ENCODE results near the gene PODN.

Gene PODN

GRCh38 chr1:53075206-53075605, 13.2 kb downstream of the PODN start:
- DNase-seq: no peak

GRCh38 chr1:53075761-53076163, 13.7 kb downstream of the PODN start:
- DNase-seq: no peak

- DNase-seq: no peak
Observed at GRCh38 chr1:53076165-53076564, 14.2 kb downstream of the PODN start.

GRCh38 chr1:53076721-53077598, 14.9 kb downstream of the PODN start:
- no peak for DNase-seq

- no peak for DNase-seq
Observed at GRCh38 chr1:53077599-53077965, 15.6 kb downstream of the PODN start.

DNA sequence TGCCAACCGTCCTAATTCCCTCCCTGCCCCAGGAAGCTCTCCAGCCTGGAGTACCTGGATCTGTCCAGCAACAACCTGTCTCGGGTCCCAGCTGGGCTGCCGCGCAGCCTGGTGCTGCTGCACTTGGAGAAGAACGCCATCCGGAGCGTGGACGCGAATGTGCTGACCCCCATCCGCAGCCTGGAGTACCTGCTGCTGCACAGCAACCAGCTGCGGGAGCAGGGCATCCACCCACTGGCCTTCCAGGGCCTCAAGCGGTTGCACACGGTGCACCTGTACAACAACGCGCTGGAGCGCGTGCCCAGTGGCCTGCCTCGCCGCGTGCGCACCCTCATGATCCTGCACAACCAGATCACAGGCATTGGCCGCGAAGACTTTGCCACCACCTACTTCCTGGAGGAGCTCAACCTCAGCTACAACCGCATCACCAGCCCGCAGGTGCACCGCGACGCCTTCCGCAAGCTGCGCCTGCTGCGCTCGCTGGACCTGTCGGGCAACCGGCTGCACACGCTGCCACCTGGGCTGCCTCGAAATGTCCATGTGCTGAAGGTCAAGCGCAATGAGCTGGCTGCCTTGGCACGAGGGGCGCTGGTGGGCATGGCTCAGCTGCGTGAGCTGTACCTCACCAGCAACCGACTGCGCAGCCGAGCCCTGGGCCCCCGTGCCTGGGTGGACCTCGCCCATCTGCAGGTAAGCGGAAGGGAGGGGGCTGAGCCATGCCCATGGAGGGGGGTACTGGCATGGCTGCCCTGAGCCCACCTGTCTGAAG, 16.5 kb downstream of the PODN start:
- no peak for DNase-seq

DNA sequence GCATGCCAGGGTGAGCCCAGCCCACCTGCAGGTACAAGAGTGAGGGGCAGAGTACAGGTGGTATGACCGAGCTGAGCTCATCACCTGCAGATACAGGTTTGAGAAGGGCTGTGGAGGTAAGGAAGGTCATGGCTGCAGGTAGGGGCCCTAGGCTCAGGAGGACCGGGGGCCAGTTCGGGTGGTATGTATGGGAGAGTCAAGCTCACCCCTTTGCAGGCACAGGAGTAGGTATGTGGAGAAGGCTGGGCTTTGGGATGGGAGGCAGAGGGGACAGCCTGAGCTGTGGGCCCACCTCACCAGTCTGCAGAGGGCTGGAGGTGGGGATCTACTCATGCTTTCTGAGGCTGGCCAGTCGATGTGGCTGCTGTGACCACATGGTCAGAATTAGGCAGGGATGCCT, 17.2 kb downstream of the PODN start:
- no peak for DNase-seq

GRCh38 chr1:53080041-53080440, 18.0 kb downstream of the PODN start:
- DNase-seq: no peak

DNA sequence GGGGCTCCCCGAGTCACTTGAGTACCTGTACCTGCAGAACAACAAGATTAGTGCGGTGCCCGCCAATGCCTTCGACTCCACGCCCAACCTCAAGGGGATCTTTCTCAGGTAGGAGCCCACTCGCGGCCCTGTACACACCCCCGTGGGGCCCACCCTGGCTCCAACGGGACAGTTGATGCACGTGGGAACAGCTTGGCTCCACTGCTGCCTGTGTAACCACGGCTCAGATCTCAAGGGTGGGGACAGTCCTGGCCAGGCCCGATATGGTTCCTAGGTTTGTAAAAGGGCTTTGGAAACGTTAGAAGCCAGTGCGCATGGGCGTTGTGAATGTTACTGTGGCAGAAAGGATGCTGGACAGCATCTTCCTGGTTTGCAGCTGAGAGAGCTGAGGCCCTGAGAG, 18.8 kb downstream of the PODN start:
- DNase-seq: no peak

GRCh38 chr1:53081384-53082066, 19.5 kb downstream of the PODN start:
- DNase-seq: no peak

DNA sequence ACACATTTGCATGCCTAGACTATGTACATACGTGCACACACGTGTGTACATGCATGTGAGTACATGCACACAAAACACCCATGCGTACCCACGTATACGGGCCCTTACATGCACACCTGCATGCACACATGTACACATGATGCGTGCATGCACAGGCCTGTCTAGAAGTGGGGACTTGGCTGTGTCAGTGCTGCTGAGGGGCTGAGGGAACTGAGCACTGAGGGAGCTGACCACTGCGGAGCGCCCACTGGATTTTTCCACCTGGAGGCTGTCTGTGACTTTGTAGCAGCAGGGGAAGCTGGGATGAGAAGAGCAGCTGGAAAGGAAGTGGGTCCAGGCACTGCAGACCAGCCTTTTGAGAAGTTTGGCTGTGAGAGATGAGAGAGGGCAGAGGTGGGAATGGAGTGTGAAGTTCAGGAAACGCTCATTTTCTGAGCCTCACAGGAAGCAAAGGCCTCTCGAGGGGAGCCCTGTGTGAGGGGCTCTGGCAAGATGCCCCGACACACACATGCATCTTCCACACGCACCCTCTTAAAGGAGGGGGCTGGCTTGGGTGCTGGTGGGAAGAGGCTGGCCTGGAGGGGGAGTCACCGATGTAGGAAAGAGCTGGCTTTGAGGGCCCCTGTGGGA, 20.9 kb downstream of the PODN start:
- DNase-seq: no peak

DNA sequence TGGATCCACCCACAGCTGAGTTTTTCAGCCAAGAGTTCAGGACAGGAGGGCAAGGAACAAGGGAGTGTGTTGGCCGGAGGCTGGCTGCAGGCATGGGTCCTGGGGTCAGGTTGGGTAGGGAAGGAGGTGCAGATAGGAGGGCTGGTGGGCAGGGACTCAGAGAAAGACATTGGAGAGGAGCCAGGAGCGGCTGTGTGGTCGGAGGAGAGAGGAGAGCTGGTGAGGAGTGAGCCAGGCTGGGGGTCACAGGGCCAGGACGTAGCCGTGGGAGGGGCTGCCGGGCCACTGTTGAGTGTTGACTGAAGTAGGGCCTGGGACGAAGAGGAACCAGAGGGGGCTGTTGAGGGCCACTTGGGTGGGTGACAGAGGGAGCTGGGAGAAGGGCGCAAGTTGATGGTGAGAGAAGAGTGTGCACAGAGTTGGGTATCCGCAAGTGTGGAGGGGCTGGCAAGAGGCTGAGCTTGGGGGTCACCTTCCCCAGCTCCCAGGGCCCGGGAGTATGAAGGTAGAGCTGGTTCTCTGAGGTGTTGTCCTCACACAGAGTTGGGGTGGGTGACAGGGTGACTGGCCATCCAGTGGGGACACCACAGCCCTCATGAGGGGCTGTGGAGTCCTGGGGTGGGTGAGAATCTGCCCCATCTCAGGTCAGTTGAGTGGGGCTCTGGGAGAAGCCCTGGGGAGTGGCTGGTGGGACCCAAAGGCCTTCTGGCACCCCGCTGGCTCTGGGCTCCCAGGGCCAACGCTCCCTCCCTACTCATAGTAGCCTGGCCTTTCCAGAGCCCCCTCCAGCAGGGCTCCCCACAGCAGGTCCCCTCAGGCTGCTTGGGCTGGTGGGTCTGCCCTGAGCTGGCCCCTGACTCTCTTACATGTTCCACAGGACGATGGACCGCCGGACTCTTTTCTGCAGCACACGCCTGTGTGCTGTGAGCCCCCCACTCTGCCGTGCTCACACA, 21.9 kb downstream of the PODN start:
- no peak for DNase-seq

- DNase-seq: no peak
Observed at GRCh38 chr1:53084589-53084971, 22.6 kb downstream of the PODN start.

DNA sequence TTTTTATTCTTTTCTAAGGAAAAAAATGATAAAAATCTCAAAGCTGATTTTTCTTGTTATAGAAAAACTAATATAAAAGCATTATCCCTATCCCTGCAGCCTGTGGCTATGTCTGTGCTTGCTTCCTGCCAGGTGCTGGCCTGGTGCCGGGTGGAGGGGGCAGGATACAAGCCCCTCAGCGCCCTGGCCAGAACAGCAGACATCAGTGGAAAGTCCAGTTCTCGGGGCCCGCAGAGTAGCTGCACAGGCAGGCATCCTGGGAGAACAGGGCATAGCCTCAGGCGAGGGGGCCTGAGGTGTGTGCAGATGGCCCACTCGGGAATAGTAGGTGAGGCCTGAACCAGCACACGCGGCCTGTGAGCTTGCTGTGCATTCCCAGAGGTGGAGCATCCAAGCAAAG, 23.4 kb downstream of the PODN start:
- no peak for DNase-seq

DNA sequence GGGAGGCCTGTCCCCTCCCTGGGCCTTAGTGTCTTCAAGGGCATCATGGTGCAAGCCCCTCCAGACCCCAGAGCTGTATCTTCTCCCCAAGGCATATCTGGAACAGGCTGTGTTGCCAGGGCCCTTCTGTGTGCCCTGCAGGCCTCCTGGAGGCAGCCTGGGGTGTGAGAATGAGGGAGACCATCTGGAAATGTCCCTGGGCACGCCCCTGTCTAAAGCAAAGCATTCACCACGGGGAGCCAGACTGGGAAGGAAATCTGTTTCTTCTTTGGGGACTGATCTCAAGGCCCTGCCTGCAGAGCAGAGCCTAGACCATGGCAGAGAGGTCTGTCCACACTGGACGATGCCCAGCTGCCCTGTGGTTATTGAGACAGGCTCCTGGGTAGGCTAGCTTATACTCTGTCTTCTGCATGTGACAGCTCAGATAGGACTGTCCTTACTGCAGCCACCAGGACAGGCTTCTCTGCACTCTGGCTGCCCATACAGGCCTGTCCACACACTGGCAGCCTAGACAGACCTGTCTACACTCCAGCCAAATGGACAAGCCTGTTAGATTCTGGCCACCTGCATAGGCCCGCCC, 24.6 kb downstream of the PODN start:
- DNase-seq: no peak

- no peak for DNase-seq
Observed at GRCh38 chr1:53087332-53088285, 25.6 kb downstream of the PODN start.

DNA sequence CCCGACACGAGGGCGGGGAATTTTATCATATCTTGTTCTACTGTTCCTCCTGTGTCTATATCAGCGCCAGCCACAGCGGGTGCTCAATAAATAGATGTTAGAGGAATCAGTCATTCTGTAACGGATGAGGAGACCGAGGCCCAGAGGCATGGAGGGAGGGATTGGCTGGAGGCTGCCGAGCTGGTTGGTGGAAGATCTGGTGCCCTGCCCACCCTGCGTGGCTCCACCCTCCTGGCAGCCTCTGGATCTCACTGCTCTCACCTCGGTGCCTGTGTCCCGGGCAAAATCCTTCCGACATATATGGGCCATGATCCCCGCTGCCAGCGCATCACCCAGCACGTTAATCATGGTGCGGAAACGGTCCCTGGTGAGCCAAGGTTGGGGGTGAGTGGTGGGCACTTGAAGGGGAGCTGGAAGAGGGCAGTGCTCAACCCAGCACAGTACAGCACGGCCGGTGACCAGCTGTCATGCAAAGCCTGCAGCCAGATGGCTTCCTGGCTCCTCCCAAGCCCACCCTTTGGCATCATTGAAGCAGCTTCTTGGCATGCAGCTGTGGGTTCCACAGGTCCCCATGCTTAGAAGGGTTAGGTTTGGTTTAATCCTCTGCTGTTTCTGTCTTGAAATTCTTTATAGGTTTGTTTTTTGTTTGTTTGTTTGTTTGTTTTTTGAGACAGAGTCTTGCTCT, 26.7 kb downstream of the PODN start:
- DNase-seq: no peak

- DNase-seq: no peak
Observed at GRCh38 chr1:53089478-53090226, 27.6 kb downstream of the PODN start.

Measured in cerebellar nuclear complex (tissue), 1 donor.